Astrocyte (in vitro differentiated cells and primary cell): ENCODE data around the gene USP48.

Experiments used
- CTCF ChIP-seq: IDR thresholded peaks from 2 replicates; pipeline ENCODE4 v1.5.1; 2011; ENCODE audit warnings: low read depth, mild to moderate bottlenecking, inconsistent platforms, low read length, moderate library complexity; ENCODE audit not compliant: insufficient read depth
- EZH2 ChIP-seq: IDR thresholded peaks from 2 replicates; pipeline ENCODE4 v1.6.1; 2012; ENCODE audit warnings: mild to moderate bottlenecking, low read length, inconsistent platforms; ENCODE audit not compliant: insufficient read depth

GRCh38 chr1:21763694-21764419 lies 19.1 kb downstream of the USP48 start:
- TF ChIP-seq CTCF (no peak), EZH2 (no peak)
